ENCODE results near the gene NAA60. TPM values are rescaled to one million over a fixed set of nuclear protein-coding genes. Genes with fewer than 3 reads are reported as not detected.
A peak's percentile ranks its signal among the peaks of the same experiment; 100 is the strongest.
"Not testable (repeated sequence)": the region's sequence is repeated elsewhere in the genome, so short reads cannot be mapped to it uniquely, and the experiment has no call there.

The NAA60 gene
- total and polyA plus RNA-seq, 2 donors from 2014 or later, result 51.6 to 66.6 TPM

DNA sequence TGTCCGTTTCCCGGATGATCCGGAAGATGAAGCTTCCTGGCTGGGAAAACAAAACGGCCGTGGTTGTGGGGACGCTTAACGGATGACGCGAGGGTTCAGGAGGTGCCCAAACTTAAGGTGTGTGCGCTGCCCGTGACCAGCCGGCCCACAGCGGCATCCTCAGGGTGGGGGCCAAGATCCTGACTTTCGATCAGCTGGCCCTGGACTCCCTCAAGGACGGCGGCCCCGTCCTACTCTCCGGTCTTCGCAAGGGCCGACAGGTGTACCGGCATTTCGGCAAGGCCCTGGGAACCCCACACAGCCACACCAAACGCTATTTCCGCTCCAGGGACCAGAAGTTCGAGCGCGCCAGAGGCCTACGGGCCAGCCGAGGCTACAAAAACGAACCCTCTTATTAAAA is 52.9 kb downstream of the NAA60 start:
- H3K9me3 ChIP-seq (ENCODE audit: control insufficient read depth in 2 of 3, insufficient read depth in 1 of 3, low read length in 3 of 3), result no peaks in the 10 kb centered on the region
- H3K36me3 ChIP-seq (ENCODE audit: control insufficient read depth in 2 of 3, insufficient read depth in 3 of 3, low read length in 3 of 3), result no peaks in the 10 kb centered on the region
- FAIRE-seq, result no peak
- intact Hi-C loops (cut with DNase I), result no loop called here
- no peak overlapping the region for H3K9ac ChIP-seq (ENCODE audit: low read length in 3 of 3)
- TF ChIP-seq CTCF (IDR thresholded peaks at IDR 0.05; ENCODE audit: borderline replicate concordance, extremely low read depth, insufficient read depth), result no peak
- H3K27ac ChIP-seq (ENCODE audit: low read depth in 2 of 2, low read length in 2 of 2), result no peak overlapping the region
- DNase-seq, result peak in 1 of 5 donors; percentile 63
- no peak overlapping the region for H3K4me3 ChIP-seq (ENCODE audit: low read length in 3 of 3)
- peaks cover 0 to 5% (median 0%) of the 10 kb centered on the region in 3 donors for H3K4me1 ChIP-seq (ENCODE audit: control insufficient read depth in 2 of 3, insufficient read depth in 2 of 3, low read depth in 1 of 3, low read length in 3 of 3)
- no peaks in the 10 kb centered on the region for H3K27me3 ChIP-seq (ENCODE audit: control insufficient read depth, insufficient read depth, low read length)

GRCh38 chr16:3497771-3498170 is 54.3 kb downstream of the NAA60 start:
- Histone ChIP-seq H3K4me1 (ENCODE audit: control insufficient read depth in 2 of 3, insufficient read depth in 2 of 3, low read depth in 1 of 3, low read length in 3 of 3) (peaks cover 0 to 9% (median 0%) of the 10 kb centered on the region in 3 donors), H3K27me3 (ENCODE audit: control insufficient read depth, insufficient read depth, low read length) (no peaks in the 10 kb centered on the region), H3K36me3 (ENCODE audit: control insufficient read depth in 2 of 3, insufficient read depth in 3 of 3, low read length in 3 of 3) (no peaks in the 10 kb centered on the region), H3K27ac (ENCODE audit: low read depth in 2 of 2, low read length in 2 of 2) (no peak overlapping the region), H3K4me3 (ENCODE audit: low read length in 3 of 3) (no peak overlapping the region), H3K9me3 (ENCODE audit: control insufficient read depth in 2 of 3, insufficient read depth in 1 of 3, low read length in 3 of 3) (no peaks in the 10 kb centered on the region), H3K9ac (ENCODE audit: low read length in 3 of 3) (no peak overlapping the region)
- no peak for TF ChIP-seq CTCF (IDR thresholded peaks at IDR 0.05; ENCODE audit: borderline replicate concordance, extremely low read depth, insufficient read depth)
- intact Hi-C loops (cut with DNase I), result no loop called here
- DNase-seq, result peak in 2 of 5 donors; percentile 8 to 26
- FAIRE-seq, result no peak

GRCh38 chr16:3498988-3499387 is 55.5 kb downstream of the NAA60 start:
- Histone ChIP-seq H3K9ac (ENCODE audit: low read length in 3 of 3) (no peak overlapping the region), H3K27ac (ENCODE audit: low read depth in 2 of 2, low read length in 2 of 2) (no peak overlapping the region), H3K4me3 (ENCODE audit: low read length in 3 of 3) (no peak overlapping the region), H3K9me3 (ENCODE audit: control insufficient read depth in 2 of 3, insufficient read depth in 1 of 3, low read length in 3 of 3) (no peaks in the 10 kb centered on the region), H3K4me1 (ENCODE audit: control insufficient read depth in 2 of 3, insufficient read depth in 2 of 3, low read depth in 1 of 3, low read length in 3 of 3) (peaks cover 0 to 9% (median 0%) of the 10 kb centered on the region in 3 donors), H3K27me3 (ENCODE audit: control insufficient read depth, insufficient read depth, low read length) (no peaks in the 10 kb centered on the region), H3K36me3 (ENCODE audit: control insufficient read depth in 2 of 3, insufficient read depth in 3 of 3, low read length in 3 of 3) (no peaks in the 10 kb centered on the region)
- peak in 2 of 5 donors; percentile 28 to 35 for DNase-seq
- TF ChIP-seq CTCF (IDR thresholded peaks at IDR 0.05; ENCODE audit: borderline replicate concordance, extremely low read depth, insufficient read depth), result no peak
- no peak for FAIRE-seq
- intact Hi-C loops (cut with DNase I), result no loop called here

GRCh38 chr16:3501412-3501761 is 57.9 kb downstream of the NAA60 start:
- Histone ChIP-seq H3K4me3 (ENCODE audit: low read length in 3 of 3) (peak overlapping the region; percentile 65 to 88 (median 85)), H3K9ac (ENCODE audit: low read length in 3 of 3) (peak overlapping the region; percentile 57 to 69 (median 58))
- H3K27me3 ChIP-seq (ENCODE audit: control insufficient read depth, insufficient read depth, low read length); intact Hi-C loops (cut with DNase I); H3K9me3 ChIP-seq (ENCODE audit: control insufficient read depth in 2 of 3, insufficient read depth in 1 of 3, low read length in 3 of 3); FAIRE-seq; H3K27ac ChIP-seq (ENCODE audit: low read depth in 2 of 2, low read length in 2 of 2); H3K36me3 ChIP-seq (ENCODE audit: control insufficient read depth in 2 of 3, insufficient read depth in 3 of 3, low read length in 3 of 3); H3K4me1 ChIP-seq (ENCODE audit: control insufficient read depth in 2 of 3, insufficient read depth in 2 of 3, low read depth in 1 of 3, low read length in 3 of 3): not testable (repeated sequence)
- DNase-seq, result peak in 2 of 5 donors; percentile 28 to 60
